ENCODE results near the gene AFAP1.

Gene AFAP1

DNA sequence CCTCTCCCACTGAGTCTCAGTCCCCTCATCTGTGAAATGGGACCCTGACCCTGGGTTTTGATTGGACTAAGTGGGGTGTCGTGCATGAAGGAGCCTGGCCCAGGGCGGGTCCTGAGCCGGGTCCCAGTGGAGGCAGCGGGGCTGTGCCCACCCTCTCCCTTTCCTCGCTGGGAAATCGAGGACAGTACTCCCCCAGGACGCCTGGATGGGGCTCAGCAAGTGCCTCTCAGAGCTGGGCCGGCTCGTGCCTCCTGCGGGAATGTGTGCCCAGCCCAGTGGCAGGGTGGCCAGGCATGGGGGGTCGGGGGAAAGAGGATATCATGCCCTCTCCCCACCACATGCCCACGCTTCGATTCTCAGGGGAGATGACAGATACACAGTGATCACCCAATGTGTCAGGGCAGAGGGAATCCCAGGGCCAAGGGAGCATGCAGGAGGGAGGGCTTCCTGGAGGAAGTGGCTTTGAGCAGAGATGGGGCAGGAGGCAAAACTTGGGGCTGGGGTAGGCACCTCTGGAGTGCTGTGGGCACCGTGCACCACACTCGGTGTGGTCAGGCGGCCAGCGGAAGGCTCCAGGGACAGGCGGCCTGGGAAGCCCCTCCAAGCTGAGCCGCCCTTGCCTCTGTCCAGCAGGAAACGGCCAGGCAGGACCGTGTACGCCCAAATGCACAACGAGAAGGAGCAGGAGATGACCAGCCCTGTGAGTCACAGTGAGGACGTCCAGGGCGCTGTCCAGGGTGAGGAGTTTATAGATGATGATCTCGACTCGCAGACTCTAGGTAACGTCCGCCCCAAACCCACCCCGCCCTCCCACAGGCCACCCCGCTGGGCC, 203.0 kb downstream of the AFAP1 start:
- no peak for DNase-seq (ENCODE audit: low read depth in 2 of 2)

DNA sequence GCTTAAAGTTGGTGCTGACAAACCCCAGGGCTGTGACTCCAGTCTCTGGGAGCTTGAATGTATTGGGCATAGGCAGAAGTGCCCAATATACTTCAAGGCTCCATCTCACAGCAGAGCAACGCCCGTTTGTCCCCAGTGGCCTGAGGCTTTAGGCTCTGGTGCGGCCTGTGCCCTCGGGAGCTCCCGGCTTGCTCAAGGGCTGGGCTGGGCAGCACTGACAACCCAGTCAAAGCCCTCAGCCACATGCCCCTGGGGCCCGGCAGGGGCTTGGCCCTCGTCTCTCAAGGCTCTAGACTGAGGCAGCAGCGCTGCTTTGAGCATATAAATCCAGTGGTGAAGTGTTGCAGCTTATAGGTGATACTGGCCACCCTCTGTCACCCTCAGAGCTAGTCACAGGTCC, 203.7 kb downstream of the AFAP1 start:
- DNase-seq (ENCODE audit: low read depth in 2 of 2), result no peak

DNA sequence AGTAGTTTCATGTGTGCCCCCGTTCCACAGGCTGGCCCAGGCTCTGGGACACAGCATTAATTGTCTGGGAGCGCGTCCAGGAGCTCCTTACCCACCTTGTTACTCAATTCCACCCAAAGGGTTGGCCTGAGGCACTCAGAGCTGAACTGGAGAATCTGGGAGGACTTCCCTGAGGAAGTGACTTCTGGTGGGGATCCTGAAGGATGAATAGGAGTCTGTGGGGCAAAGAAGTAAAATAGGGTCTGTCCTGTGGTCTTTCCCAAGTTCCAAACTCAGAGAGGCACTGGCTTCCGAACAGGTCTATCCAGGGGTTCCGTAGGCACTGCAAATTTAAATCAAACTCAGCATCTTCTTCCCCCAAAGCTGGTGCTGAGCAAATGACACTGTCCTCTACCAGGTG, 204.3 kb downstream of the AFAP1 start:
- no peak for DNase-seq (ENCODE audit: low read depth in 2 of 2)

DNA sequence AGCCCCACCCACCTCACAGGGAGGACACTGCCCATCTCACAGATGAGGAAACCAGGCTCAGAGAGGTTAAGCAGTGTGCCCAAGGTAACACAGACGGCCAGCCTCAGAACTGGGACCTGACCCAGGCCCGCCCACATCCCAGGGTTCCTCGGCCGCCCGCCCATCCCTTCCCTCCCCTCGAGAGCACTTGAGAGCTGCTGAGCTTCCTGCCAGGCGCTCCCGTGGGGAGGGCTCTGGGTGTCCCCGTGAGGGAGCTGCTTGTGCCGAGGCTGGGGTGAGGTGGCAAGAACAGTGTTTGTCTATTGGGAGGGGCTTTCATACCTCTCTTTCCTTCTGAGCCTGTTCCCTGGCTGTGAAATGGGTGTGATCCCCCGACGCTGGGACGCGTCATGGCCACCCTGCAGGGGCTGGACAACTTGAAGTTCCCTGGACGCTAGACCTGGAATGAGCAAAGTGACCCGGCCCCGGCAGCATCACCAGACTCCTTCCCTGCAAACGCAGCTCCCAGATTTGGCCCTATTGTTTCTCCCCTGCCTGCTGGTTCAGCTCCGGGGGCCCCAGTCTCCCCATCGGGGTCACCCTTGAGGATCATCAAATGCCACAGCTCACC, 204.9 kb downstream of the AFAP1 start:
- DNase-seq (ENCODE audit: low read depth in 2 of 2), result no peak

DNA sequence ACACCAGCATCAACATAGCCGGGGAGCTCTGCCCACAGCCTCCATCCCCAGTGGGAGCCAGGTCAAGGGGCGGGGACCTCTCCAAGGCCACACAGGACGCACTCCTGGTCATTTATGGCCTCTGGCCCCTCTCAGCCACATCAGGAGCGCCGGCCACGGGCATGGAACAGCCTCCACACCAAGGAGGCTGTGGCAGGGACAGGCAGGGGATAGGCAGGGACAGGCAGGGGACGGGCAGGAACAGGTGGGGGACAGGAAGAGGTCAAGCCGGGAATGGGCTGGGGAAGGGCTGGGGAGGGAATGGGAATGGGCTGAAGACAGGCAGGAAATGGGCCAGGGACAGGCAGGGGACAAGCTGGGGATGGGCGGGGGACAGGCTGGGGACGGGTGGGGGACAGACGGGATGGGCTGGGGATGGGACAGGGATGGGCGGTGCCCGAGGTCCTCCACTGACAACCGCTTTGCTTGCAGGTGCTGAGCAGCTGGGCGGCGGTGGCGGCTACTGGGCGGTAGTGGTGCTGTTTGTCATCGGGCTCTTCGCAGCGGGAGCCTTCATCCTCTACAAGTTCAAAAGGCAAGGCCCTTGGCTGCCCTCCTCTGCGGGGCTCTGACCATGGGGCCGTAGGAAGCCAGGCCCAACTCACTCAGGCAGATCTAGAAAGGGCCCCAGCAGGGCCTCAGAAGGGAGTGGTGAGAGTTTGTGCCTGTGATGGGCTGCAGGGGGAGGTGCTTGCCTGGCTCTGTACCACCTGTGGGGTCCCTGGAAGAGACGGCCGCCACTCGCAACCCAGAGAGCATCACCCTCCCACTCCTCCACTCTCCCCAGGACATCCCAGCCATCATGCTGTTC, 205.6 kb downstream of the AFAP1 start:
- no peak for DNase-seq (ENCODE audit: low read depth in 2 of 2)

DNA sequence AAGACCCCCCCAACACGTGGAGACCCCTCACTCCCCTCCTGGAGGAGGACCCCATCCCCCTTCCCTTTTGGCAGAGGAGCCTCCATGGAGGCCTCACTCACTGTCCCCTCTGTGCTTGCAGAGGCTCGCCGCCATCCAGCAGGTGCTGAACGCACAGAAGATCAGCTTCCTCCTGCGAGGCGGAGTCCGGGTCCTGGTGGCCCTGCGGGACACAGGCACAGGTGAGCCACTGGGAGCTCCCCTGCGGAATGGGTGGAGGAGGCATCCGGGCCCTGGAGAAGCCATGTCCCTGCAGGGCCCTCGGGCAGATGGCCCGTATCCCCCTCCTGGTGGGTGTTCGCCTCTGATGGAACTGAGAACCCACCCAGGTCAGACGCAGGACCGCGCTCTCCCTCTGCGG, 206.5 kb downstream of the AFAP1 start:
- DNase-seq (ENCODE audit: low read depth in 2 of 2), result no peak

DNA sequence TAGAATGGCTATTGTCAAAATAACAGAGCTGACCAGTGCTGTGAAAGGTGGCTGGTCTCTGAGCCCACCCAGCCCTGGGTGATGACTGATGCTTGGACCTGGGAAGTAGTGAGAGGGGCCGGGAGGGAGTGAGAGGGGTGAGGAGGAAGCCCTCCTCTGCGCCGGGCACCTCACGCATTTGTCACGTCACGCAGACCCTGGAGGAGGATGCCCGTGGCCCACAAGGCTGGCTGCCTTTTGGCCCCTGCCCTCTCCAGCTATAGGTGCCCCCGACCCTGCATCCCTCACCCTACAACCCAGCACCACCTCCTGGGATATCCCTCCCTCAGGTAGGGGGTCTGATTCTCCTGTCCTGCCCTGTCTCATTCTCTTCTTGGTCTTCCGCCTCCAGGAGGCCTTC, 207.4 kb downstream of the AFAP1 start:
- DNase-seq (ENCODE audit: low read depth in 2 of 2), result no peak

DNA sequence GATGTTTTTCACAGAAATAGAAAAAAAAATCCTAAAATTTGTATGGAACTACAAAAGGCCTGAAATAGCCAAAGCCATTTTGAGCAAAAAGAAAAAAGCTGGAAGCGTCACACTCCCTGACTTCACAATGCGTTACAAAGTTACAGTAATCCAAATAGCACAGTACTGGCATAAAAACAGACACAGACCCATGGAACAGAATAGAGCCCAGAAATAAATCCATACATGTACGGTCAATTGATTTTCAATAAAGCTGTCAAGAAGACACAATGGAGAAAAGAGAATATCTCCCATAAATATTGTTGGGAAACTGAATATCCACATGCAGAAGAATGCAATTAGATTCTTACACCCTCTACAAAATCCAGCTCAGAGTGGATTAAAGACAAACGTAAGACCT, 208.2 kb downstream of the AFAP1 start:
- DNase-seq (ENCODE audit: low read depth in 2 of 2), result no peak

DNA sequence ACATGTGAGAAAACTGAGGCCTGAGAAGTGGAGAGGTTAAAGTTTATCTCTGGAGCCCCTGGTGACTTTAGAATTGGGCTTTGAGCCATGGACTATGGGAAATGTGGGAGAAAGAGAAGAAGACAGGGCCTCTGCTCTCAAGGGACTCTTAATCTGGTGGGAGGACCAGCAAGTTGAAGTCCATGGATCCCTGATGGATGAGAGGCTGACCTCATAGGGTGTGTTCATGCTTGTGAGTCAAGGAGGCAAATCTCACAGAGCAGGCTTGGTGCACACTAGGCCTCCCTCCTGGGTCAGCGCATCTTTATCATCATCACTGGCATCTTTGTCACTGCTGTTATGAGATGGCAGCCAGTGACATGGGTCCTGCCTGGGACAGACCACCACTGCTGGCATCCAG, 211.9 kb downstream of the AFAP1 start:
- DNase-seq (ENCODE audit: low read depth in 2 of 2), result no peak

DNA sequence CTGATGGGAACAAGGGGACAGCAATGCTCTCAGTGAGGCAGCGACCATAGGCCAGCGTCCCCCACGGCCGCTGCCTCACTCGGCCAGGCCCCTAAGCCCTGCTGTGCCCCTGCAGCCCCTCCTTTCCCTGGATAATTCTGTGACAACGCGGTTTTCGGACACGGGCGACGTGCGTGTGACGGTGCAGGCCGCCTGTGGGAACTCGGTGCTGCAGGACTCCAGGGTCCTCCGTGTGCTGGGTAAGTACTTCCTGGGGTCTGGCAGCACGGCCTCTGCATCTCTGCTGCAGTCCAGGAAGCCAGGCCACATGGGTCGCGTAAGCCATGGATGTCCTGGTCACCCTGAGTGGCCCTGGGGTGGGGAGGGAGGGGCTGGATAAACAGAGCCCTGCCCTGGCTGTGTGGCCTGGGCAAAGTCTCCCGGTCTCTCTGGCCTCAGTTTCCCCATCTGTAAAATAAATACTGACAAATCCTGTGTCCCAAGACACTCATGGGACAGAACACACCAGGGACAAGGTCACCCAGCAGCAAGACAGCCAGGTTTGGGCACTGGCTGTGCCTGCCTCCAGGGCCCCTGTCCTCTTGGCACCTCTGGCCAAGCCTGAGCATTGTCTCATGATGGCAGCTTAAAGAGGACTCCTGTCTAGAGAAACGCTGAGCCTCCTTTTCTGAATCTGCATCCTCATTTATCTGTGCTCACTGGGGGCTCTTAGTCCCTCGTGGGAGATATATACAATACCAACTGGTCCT, 212.8 kb downstream of the AFAP1 start:
- no peak for DNase-seq (ENCODE audit: low read depth in 2 of 2)

DNA sequence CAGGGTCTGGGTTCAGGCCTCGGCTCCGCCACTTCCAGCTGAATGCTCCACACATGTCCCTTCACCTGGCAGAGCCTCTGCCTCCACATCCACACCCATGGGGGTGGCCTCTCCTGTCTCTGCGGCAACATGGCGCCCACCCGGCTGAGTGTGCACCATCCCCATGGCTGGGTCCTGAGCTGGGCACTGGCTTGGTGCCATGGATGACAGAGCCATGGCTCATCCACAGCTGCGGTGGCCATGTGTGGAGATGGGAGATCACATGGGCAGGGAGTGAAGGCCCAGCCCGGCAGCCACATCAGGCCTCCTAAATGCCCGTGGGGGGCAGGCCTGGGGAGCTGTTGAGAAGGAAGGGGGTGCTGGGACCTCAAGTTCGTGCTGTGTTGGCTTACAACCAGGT, 213.7 kb downstream of the AFAP1 start:
- no peak for DNase-seq (ENCODE audit: low read depth in 2 of 2)

DNA sequence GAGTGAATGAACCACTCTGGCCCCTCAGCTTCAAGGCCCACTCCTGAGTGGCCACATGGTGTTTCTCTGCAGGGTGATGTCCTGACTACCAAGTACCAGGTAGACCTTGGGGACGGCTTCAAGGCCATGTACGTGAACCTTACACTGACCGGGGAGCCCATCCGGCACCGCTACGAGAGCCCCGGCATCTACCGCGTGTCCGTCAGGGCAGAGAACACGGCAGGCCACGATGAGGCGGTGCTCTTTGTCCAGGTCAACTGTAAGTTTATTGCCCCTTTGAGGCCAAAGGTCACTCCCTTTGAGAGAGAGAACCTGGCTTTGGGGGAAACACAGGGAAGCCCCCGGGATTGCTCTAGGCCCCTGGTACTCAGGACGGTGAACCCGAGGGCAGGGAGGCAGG, 216.0 kb downstream of the AFAP1 start:
- no peak for DNase-seq (ENCODE audit: low read depth in 2 of 2)

DNA sequence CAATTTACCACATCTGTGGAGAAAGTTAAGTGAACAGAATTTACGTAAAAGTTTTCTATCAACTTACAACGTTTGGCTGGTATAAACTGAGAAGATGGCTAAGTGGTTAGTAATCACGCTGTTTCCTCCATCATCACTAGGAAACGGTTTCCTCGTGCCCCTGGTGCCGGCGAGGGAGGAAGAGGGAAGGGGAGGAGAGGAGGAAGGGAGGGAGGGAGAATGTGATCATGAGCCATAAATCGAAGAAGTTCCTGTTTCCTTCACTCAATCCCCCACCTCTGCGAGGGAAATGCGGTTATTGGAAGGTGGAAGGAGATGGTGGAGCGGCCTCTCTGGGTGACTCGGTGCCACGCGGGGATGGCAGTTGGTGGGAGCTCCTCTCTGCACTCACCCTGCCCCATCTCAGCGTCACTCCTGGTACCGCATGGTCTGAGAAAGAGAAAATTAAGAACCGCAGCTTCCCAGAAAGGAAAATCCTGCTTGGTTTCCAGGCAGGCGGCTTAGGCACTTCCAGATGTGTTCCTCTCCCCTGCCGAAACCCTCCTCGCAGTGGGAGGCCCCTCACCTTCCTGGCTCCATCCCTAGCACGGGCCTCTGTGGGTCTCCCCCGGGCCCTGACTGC, 216.8 kb downstream of the AFAP1 start:
- DNase-seq (ENCODE audit: low read depth in 2 of 2), result no peak

DNA sequence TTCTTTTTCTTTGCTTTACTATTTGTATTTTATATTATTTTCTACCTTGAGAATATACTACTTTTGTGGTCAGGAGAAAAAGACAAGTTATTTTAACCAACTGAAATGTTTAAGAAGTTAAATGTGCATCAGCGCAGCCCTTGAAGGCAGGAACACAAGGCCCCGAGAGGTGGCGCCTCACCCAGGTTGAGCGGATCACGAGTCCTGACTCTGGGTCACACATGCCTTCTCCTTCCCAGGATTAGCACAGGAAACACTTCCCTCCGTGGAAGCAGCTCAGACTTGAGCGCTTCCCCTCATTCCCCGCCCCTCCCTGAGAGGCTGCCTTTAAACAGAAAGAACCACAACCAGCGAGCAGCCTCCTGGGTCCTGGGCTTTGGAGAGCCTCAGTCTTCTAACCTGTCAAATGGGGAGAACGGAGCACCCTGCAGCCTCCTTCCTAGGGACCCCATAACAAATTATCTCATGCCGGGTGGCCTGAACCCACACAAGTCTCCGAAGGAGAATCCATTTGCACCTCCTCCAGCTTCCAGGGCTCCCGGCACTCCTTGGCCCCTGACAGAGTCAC, 217.6 kb downstream of the AFAP1 start:
- DNase-seq (ENCODE audit: low read depth in 2 of 2), result no peak

DNA sequence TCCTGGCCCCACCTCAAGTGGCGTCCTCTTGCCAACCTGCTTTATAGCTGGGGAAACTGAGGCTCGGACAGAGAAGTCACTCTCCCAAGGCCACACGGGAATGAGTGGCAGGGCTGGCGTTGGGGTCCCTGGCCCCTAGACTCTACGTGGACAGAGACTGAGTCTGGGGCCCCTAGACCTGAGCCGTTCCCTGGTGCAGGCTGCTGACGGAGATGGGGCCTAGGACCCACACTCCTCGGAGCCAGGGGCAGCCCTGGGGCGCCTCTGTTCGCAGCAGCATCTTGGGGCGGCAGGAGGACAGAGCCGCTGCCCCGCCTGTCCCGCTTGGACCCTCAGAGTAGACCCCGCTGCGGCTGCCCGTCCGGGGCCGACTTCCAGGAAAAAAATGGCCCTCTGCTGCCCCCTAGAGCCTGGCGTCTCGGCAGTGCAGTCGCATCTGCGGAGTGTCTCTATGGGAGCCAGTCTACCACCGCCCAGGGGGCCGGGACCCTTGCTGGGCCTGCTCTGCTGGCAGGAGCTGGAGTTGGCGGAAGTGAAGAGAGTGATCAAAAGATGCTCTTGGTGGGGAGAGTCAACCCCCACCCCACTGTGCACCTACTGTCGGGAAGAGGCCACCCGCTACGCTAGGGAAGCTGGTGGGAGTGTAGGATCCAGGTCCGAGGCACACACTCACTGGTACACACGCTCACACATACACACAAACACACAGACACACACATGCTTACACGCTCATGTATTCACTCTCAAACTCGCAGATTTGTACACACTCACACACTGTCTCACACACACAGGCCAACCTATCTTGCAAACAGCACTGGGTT, 220.1 kb downstream of the AFAP1 start:
- DNase-seq (ENCODE audit: low read depth in 2 of 2), result no peak

DNA sequence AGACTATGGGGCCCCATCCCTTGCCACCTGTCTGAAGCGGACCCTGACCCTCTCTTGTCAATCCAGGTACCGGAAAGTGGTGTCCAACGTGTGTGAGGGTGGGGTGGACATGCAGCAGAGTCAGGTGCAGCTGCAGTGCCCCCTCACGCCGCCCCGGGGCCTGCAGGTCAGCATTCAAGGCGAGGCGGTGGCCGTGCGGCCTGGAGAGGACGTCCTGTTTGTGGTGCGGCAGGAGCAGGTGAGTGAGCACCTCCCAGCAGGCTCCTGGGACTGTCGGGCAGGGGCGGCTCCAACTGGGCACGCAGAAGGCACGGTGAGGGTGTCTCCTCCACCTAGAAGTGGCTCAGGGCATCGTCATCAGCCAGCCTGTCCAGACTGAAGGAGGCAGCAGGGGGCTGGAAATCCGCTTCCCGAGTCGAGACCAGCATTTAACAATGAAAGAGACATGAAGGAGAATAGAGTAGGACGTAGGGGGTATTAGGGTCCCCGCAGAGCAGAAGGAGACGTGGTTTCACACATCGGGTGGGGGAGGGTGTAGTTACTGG, 221.6 kb downstream of the AFAP1 start:
- DNase-seq (ENCODE audit: low read depth in 2 of 2), result no peak

DNA sequence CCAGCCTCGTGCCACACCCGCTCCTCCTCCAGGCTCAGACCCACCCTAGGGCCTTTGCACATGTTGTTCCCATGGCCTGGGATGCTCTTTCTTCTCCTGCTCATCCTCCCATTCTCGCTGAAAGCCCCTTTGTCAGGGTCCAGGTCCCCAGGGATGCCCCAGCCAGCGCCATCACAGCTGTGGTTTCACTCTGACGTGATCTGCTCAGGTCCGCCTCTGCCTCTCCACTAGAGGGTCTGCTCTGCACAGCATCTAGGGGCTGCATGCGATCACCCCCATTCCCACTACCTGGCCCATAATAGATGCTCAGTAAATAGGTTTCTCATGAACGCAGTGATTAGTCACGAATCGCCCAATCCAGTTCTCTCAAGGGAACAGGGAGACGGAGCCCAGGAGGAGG, 222.5 kb downstream of the AFAP1 start:
- DNase-seq (ENCODE audit: low read depth in 2 of 2), result no peak

DNA sequence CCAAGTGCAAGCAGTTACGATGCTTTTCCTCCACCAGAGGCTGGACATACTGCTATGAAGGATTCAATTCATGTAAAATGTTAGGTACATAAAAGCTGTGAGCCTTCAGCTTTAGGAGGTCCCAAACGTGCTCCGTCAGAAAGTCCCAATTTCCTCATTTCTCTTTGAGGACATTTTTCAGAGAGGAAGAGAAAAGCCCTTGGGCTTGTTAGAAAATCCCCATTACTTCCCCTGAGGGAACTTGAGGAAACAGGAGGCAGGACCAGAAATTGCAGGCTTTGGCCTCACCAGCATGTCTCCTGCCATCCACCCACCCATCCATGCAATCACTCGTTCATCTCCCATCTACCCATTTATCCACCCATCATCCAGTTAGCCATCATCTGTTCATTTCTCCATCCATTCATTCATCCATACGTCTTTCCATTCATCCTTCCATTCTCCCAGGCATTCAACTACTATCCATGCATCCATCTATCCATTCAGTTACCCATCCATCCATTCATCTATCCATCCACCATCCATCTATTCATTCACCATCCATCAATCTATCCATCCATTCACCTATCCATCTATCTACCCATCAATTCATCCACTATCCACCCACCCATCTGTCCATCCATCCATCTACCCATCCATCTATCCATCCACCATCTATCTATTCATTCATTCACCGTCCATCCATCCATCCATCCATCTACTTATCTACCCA, 223.5 kb downstream of the AFAP1 start:
- no peak for DNase-seq (ENCODE audit: low read depth in 2 of 2)

DNA sequence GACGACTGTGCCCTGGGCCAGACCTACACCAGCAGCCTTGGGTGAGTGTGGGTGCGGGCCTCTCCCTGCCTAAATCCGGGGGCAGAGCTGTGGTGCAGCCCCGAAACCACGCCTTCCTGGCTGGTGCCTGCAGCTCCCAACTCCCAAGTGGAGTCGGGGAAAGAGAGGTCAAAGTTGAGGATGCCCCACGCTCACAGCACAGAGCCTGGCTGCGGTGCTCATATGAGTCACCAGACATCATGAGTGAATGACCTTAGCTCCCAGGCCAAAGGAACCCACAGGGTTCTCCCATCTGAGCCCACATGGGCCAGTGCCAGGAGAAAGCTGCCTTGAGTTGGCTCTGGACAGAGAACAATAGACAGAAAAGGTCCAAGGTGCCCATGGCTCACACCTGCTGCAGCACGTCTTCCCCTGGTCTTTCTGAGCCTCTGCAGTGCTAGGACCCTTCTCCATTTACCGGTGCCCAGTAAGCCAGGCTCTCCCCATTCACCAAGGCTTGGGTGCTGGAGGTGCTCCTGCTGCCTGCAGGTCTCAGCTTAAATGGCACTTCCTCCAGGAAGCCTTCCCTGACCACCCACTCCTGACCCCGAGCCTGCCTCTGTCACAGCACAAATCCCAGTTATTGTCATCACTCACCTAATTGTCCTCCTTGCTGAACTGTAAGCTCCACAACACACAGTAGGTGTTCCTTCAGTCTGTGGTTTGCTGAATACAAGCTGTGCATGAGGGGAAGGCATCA, 224.2 kb downstream of the AFAP1 start:
- DNase-seq (ENCODE audit: low read depth in 2 of 2), result no peak
